Lower leg skin (tissue), 3 donors: ENCODE results near the gene MAGI2.

Experiments used
- POLR2A ChIP-seq, 2 donors: fragments of 450-650 bp; IDR thresholded peaks; one replicate each; pipeline ENCODE4 v1.6.1; 2016 to 2017; ENCODE audit warnings: antibody characterized with exemption in 2 of 2, mild to moderate bottlenecking in 1 of 2, moderate library complexity in 1 of 2
- TF ChIP-seq, protein P1 (sequence below), 3 donors: fragments of 450-650 bp; IDR thresholded peaks; one replicate each; pipeline ENCODE4 v1.5.1; 2016; ENCODE audit warnings: antibody characterized with exemption in 3 of 3, mild to moderate bottlenecking in 3 of 3, moderate library complexity in 2 of 3

DNA sequence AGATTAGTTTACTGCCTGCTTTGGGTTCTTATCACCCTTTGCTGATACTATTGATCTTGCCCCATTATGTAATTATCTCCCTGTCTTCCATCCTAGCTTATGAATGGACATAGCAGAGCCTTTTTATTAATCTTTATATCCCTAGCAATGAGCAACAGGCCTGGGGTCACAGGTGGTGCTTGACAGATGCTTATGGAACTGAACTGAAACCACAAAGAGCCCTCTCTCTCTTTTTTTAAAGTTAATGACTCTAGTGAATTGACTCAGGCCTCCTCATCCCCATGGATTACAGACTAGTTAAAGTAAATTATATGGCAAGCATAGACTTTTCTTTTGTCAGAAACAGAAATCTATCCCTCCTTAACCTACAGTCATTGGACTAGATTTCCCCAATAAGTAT, 1389.7 kb downstream of the MAGI2 start:
- TF ChIP-seq POLR2A (IDR thresholded peaks at IDR 0.05): no peak
- TF ChIP-seq, protein P1, sequence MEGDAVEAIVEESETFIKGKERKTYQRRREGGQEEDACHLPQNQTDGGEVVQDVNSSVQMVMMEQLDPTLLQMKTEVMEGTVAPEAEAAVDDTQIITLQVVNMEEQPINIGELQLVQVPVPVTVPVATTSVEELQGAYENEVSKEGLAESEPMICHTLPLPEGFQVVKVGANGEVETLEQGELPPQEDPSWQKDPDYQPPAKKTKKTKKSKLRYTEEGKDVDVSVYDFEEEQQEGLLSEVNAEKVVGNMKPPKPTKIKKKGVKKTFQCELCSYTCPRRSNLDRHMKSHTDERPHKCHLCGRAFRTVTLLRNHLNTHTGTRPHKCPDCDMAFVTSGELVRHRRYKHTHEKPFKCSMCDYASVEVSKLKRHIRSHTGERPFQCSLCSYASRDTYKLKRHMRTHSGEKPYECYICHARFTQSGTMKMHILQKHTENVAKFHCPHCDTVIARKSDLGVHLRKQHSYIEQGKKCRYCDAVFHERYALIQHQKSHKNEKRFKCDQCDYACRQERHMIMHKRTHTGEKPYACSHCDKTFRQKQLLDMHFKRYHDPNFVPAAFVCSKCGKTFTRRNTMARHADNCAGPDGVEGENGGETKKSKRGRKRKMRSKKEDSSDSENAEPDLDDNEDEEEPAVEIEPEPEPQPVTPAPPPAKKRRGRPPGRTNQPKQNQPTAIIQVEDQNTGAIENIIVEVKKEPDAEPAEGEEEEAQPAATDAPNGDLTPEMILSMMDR (IDR thresholded peaks at IDR 0.05): no peak
